ENCODE measurements around the gene CHST1.

DNA sequence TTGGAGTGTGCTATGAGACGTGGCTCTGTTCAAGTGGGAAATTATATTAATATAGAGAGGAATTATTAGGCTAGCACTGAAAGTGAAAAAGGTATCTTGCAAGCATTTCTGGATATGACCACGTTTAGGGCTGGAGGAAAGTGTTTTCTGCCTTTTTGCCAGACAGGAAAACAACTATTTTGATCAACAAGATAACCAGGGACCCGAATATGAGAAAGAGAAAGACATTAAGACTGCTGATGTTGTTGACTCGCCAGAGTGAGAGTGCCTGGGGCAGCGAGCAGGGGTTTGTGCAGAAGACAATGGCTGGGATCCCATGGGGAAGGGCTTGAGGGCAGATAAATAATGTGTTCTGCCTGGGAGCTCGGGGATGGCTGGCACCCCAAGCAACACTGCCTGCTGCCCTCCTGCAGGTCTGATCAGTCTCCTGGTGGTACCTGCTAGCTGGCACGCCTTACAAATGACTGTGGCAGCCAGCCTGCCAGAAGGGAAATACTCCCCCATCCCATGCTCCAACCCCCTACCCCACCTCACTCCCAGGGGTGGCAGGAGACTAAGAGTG is 23.1 kb upstream of the CHST1 start:
- TF ChIP-seq, protein P1, sequence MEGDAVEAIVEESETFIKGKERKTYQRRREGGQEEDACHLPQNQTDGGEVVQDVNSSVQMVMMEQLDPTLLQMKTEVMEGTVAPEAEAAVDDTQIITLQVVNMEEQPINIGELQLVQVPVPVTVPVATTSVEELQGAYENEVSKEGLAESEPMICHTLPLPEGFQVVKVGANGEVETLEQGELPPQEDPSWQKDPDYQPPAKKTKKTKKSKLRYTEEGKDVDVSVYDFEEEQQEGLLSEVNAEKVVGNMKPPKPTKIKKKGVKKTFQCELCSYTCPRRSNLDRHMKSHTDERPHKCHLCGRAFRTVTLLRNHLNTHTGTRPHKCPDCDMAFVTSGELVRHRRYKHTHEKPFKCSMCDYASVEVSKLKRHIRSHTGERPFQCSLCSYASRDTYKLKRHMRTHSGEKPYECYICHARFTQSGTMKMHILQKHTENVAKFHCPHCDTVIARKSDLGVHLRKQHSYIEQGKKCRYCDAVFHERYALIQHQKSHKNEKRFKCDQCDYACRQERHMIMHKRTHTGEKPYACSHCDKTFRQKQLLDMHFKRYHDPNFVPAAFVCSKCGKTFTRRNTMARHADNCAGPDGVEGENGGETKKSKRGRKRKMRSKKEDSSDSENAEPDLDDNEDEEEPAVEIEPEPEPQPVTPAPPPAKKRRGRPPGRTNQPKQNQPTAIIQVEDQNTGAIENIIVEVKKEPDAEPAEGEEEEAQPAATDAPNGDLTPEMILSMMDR (conservative IDR thresholded peaks at IDR 0.05; ENCODE audit: low read depth in 2 of 2) = no peak
- TF ChIP-seq EZH2 (IDR thresholded peaks at IDR 0.05; ENCODE audit: low read depth, unreplicated experiment) (no peak), CREB1 (CRISPR knock-in tag; IDR thresholded peaks at IDR 0.05; ENCODE audit: low read depth) (no peak), JUNB (IDR thresholded peaks at IDR 0.05; ENCODE audit: unreplicated experiment) (no peak), POLR2AphosphoS5 (IDR thresholded peaks at IDR 0.05; ENCODE audit: low read depth) (no peak), NANOG (IDR thresholded peaks at IDR 0.05; ENCODE audit: borderline replicate concordance) (no peak), EZH2phosphoT487 (IDR thresholded peaks at IDR 0.05; ENCODE audit: unreplicated experiment) (no peak), ZNF331 (CRISPR knock-in tag; IDR thresholded peaks at IDR 0.05; ENCODE audit: low read depth) (no peak), STAT1 (IDR thresholded peaks at IDR 0.05; ENCODE audit: unreplicated experiment) (no peak)
- TF ChIP-seq, protein P2, sequence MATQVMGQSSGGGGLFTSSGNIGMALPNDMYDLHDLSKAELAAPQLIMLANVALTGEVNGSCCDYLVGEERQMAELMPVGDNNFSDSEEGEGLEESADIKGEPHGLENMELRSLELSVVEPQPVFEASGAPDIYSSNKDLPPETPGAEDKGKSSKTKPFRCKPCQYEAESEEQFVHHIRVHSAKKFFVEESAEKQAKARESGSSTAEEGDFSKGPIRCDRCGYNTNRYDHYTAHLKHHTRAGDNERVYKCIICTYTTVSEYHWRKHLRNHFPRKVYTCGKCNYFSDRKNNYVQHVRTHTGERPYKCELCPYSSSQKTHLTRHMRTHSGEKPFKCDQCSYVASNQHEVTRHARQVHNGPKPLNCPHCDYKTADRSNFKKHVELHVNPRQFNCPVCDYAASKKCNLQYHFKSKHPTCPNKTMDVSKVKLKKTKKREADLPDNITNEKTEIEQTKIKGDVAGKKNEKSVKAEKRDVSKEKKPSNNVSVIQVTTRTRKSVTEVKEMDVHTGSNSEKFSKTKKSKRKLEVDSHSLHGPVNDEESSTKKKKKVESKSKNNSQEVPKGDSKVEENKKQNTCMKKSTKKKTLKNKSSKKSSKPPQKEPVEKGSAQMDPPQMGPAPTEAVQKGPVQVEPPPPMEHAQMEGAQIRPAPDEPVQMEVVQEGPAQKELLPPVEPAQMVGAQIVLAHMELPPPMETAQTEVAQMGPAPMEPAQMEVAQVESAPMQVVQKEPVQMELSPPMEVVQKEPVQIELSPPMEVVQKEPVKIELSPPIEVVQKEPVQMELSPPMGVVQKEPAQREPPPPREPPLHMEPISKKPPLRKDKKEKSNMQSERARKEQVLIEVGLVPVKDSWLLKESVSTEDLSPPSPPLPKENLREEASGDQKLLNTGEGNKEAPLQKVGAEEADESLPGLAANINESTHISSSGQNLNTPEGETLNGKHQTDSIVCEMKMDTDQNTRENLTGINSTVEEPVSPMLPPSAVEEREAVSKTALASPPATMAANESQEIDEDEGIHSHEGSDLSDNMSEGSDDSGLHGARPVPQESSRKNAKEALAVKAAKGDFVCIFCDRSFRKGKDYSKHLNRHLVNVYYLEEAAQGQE (IDR thresholded peaks at IDR 0.05; ENCODE audit: unreplicated experiment) = no peak
- TF ChIP-seq, protein P3, sequence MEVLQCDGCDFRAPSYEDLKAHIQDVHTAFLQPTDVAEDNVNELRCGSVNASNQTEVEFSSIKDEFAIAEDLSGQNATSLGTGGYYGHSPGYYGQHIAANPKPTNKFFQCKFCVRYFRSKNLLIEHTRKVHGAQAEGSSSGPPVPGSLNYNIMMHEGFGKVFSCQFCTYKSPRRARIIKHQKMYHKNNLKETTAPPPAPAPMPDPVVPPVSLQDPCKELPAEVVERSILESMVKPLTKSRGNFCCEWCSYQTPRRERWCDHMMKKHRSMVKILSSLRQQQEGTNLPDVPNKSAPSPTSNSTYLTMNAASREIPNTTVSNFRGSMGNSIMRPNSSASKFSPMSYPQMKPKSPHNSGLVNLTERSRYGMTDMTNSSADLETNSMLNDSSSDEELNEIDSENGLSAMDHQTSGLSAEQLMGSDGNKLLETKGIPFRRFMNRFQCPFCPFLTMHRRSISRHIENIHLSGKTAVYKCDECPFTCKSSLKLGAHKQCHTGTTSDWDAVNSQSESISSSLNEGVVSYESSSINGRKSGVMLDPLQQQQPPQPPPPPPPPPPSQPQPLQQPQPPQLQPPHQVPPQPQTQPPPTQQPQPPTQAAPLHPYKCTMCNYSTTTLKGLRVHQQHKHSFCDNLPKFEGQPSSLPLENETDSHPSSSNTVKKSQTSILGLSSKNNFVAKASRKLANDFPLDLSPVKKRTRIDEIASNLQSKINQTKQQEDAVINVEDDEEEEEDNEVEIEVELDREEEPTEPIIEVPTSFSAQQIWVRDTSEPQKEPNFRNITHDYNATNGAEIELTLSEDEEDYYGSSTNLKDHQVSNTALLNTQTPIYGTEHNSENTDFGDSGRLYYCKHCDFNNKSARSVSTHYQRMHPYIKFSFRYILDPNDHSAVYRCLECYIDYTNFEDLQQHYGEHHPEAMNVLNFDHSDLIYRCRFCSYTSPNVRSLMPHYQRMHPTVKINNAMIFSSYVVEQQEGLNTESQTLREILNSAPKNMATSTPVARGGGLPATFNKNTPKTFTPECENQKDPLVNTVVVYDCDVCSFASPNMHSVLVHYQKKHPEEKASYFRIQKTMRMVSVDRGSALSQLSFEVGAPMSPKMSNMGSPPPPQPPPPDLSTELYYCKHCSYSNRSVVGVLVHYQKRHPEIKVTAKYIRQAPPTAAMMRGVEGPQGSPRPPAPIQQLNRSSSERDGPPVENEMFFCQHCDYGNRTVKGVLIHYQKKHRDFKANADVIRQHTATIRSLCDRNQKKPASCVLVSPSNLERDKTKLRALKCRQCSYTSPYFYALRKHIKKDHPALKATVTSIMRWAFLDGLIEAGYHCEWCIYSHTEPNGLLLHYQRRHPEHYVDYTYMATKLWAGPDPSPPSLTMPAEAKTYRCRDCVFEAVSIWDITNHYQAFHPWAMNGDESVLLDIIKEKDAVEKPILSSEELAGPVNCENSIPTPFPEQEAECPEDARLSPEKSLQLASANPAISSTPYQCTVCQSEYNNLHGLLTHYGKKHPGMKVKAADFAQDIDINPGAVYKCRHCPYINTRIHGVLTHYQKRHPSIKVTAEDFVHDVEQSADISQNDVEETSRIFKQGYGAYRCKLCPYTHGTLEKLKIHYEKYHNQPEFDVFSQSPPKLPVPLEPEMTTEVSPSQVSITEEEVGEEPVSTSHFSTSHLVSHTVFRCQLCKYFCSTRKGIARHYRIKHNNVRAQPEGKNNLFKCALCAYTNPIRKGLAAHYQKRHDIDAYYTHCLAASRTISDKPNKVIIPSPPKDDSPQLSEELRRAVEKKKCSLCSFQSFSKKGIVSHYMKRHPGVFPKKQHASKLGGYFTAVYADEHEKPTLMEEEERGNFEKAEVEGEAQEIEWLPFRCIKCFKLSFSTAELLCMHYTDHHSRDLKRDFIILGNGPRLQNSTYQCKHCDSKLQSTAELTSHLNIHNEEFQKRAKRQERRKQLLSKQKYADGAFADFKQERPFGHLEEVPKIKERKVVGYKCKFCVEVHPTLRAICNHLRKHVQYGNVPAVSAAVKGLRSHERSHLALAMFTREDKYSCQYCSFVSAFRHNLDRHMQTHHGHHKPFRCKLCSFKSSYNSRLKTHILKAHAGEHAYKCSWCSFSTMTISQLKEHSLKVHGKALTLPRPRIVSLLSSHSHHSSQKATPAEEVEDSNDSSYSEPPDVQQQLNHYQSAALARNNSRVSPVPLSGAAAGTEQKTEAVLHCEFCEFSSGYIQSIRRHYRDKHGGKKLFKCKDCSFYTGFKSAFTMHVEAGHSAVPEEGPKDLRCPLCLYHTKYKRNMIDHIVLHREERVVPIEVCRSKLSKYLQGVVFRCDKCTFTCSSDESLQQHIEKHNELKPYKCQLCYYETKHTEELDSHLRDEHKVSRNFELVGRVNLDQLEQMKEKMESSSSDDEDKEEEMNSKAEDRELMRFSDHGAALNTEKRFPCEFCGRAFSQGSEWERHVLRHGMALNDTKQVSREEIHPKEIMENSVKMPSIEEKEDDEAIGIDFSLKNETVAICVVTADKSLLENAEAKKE (CRISPR knock-in tag; IDR thresholded peaks at IDR 0.05) = no peak
- TF ChIP-seq, protein P4, sequence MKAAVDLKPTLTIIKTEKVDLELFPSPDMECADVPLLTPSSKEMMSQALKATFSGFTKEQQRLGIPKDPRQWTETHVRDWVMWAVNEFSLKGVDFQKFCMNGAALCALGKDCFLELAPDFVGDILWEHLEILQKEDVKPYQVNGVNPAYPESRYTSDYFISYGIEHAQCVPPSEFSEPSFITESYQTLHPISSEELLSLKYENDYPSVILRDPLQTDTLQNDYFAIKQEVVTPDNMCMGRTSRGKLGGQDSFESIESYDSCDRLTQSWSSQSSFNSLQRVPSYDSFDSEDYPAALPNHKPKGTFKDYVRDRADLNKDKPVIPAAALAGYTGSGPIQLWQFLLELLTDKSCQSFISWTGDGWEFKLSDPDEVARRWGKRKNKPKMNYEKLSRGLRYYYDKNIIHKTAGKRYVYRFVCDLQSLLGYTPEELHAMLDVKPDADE (IDR thresholded peaks at IDR 0.05) = no peak

All from GM23338 (cell line).